Sigmoid colon (tissue), 7 donors: ENCODE data around the gene KYNU. TPM values are rescaled to one million over a fixed set of nuclear protein-coding genes. Genes with fewer than 3 reads are reported as not detected.

Source experiments
- DNase-seq: peaks from one replicate; pipeline ENCODE4 v3.0.0-alpha.2; 2019
- H3K27ac ChIP-seq, 4 donors: fragments of 200-600 bp; sonication (generic); one replicate each; pipeline ENCODE4 v1.5.1; 2016 to 2019; ENCODE audit warnings: mild to moderate bottlenecking in 1 of 4
- H3K27me3 ChIP-seq, 3 donors: fragments of 200-600 bp; sonication (generic); one replicate each; pipeline ENCODE4 v1.5.1; 2019; ENCODE audit warnings: mild to moderate bottlenecking in 1 of 3
- H3K36me3 ChIP-seq, 4 donors: fragments of 200-600 bp; sonication (generic); one replicate each; pipeline ENCODE4 v1.5.1; 2016 to 2019
- H3K4me1 ChIP-seq, 4 donors: fragments of 200-600 bp; sonication (generic); one replicate each; pipeline ENCODE4 v1.5.1; 2017 to 2019
- H3K4me3 ChIP-seq, 4 donors: fragments of 200-600 bp; sonication (generic); one replicate each; pipeline ENCODE4 v1.5.1; 2017 to 2019; ENCODE audit warnings: mild to moderate bottlenecking in 2 of 4, moderate library complexity in 1 of 4
- H3K9me3 ChIP-seq, 4 donors: fragments of 200-600 bp in 3 of 4; sonication (generic) in 3 of 4; one replicate each; pipeline versions ENCODE4 v1.5.1 to v1.6.1; 2013 to 2019
- EP300 ChIP-seq, 4 donors: sonication (generic); formaldehyde crosslinking; IDR thresholded peaks; one replicate each; pipeline ENCODE4 v1.6.1; 2017; ENCODE audit warnings: antibody characterized with exemption in 4 of 4
- POLR2A ChIP-seq, 2 donors: fragments of 450-650 bp; IDR thresholded peaks; one replicate each; pipeline ENCODE4 v1.6.1; 2016; ENCODE audit warnings: antibody characterized with exemption in 2 of 2, mild to moderate bottlenecking in 2 of 2, moderate library complexity in 2 of 2
- POLR2AphosphoS5 ChIP-seq, 4 donors: sonication (generic); formaldehyde crosslinking; IDR thresholded peaks; one replicate each; pipeline ENCODE4 v1.6.1; 2017; ENCODE audit warnings: antibody characterized with exemption in 4 of 4
- WGBS, 2 donors: extraction: QIAGEN DNeasy Blood & Tissue Kit; methylation state at CpG; one replicate each; pipeline ENCODE4 v1.1.7; 2013; 5-methylcytosine and 5-hydroxymethylcytosine counted together
- intact Hi-C: fragments of 100-400 bp; cut with DNase I; formaldehyde crosslinking; loops from one replicate; pipeline ENCODE4 v1.15.1; 2023
- polyA plus RNA-seq, 3 donors: library from polyadenylated mRNA; stranded (reverse); fragments of 200-250 nt; gene quantifications; one replicate each; pipeline ENCODE4 v1.2.3, GENCODE V29; 2013
- total RNA-seq, 4 donors: library from RNA; depleted of rRNA; stranded (reverse); fragments of >200 nt; gene quantifications; one replicate each; pipeline ENCODE4 v1.1.0, GENCODE V29; 2016
- TF ChIP-seq, protein P1 (sequence below), 4 experiments: fragments of 450-650 bp in 3 of 4; fragments of 200-600 bp in 1 of 4; IDR thresholded peaks; one replicate each; pipeline ENCODE4 v1.5.1; 2016 to 2019; ENCODE audit warnings: antibody characterized with exemption in 4 of 4, mild to moderate bottlenecking in 3 of 4, moderate library complexity in 2 of 4
- donor health status: healthy with polysubstance abuse.
- donor health status: Bipolar disorder and iron deficiency.
- donor health status: healthy.

The KYNU gene
- total and polyA plus RNA-seq, 7 donors: 1.1 to 4.6 (median 2.2) TPM

DNA sequence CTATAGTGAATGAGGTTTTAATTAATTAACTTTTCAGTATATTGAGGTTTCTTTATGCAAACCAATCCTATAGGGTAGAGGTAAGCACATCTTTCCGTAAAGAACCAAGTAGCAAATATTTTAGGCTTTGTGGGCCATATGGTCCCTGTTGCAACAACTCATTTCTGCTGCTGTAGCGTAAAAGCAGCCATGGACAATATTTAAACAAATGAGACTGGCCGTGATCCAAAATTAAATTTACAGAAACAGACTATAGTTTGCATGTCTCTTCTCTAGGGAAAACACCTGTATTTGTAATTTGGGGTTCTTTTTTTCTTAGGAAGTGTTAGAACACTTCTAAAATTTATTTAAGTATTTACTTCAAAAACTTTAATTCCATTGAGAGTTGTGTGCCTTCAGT lies 104.3 kb downstream of the KYNU start:
- no peak overlapping the region for H3K27ac ChIP-seq
- no peak for TF ChIP-seq POLR2AphosphoS5 (IDR thresholded peaks at IDR 0.05)
- TF ChIP-seq POLR2A (IDR thresholded peaks at IDR 0.05): no peak
- TF ChIP-seq, protein P1, sequence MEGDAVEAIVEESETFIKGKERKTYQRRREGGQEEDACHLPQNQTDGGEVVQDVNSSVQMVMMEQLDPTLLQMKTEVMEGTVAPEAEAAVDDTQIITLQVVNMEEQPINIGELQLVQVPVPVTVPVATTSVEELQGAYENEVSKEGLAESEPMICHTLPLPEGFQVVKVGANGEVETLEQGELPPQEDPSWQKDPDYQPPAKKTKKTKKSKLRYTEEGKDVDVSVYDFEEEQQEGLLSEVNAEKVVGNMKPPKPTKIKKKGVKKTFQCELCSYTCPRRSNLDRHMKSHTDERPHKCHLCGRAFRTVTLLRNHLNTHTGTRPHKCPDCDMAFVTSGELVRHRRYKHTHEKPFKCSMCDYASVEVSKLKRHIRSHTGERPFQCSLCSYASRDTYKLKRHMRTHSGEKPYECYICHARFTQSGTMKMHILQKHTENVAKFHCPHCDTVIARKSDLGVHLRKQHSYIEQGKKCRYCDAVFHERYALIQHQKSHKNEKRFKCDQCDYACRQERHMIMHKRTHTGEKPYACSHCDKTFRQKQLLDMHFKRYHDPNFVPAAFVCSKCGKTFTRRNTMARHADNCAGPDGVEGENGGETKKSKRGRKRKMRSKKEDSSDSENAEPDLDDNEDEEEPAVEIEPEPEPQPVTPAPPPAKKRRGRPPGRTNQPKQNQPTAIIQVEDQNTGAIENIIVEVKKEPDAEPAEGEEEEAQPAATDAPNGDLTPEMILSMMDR (IDR thresholded peaks at IDR 0.05): no peak
- TF ChIP-seq EP300 (IDR thresholded peaks at IDR 0.05): no peak
- no peaks in the 10 kb centered on the region for H3K27me3 ChIP-seq
- intact Hi-C loops: no loop called here
- H3K4me1 ChIP-seq: no peaks in the 10 kb centered on the region
- H3K9me3 ChIP-seq: no peaks in the 10 kb centered on the region
- no peaks in the 10 kb centered on the region for H3K36me3 ChIP-seq
- no peak for DNase-seq
- WGBS, 2 donors: 75 to 76% methylated on average over 3 of the region's 3 CpGs
- no peak overlapping the region for H3K4me3 ChIP-seq

DNA sequence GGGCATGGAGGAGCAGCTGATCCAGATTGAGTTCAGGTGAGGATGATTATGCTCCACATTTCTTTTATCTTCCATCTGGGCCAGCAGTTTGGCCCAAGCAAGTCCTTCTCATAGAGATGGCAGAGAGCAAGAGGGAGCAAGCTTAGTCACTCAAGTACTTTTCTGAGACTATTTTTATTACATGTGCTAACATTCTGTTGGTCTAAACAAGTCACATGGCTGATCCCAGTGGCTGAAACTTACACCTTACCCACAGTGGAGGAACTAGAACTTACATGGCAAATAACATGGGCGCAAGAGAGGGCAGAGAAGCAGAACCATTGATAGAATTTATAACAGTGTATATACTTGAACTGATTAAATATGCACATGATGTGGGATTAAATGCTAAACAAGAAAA lies 105.7 kb downstream of the KYNU start:
- H3K27ac ChIP-seq: no peak overlapping the region
- H3K9me3 ChIP-seq: no peaks in the 10 kb centered on the region
- intact Hi-C loops: no loop called here
- H3K36me3 ChIP-seq: no peaks in the 10 kb centered on the region
- TF ChIP-seq POLR2AphosphoS5 (IDR thresholded peaks at IDR 0.05) (no peak), EP300 (IDR thresholded peaks at IDR 0.05) (no peak), POLR2A (IDR thresholded peaks at IDR 0.05) (no peak)
- TF ChIP-seq, protein P1 (IDR thresholded peaks at IDR 0.05): no peak
- 87 to 89% methylated on average over 1 of the region's 1 CpG for WGBS, 2 donors
- H3K27me3 ChIP-seq: no peaks in the 10 kb centered on the region
- DNase-seq: no peak
- no peaks in the 10 kb centered on the region for H3K4me1 ChIP-seq
- H3K4me3 ChIP-seq: no peak overlapping the region

DNA sequence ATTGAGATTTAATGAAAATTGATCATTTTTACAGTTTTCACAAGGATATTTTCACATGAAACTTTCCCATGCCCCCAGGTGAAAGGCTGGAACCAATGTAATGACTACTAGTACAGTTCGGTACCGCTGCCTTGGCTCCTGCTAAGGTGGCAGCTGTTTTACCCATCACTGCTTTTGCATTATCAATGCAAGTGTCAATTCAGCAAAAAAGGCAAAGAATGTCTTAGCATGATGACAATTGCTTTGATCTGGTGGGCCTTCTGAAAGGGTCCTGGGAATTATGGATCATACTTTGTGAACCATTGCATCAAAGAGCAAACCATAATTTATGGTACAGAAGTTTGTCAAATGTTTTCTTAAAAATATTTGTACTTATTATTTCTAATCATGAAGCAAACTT lies 107.2 kb downstream of the KYNU start:
- no peak for DNase-seq
- intact Hi-C loops: no loop called here
- Histone ChIP-seq H3K36me3 (no peaks in the 10 kb centered on the region), H3K9me3 (no peaks in the 10 kb centered on the region), H3K27me3 (no peaks in the 10 kb centered on the region), H3K4me3 (no peak overlapping the region), H3K4me1 (no peaks in the 10 kb centered on the region), H3K27ac (no peak overlapping the region)
- 94 to 98% methylated on average over 2 of the region's 2 CpGs for WGBS, 2 donors
- TF ChIP-seq POLR2AphosphoS5 (IDR thresholded peaks at IDR 0.05): no peak
- TF ChIP-seq, protein P1 (IDR thresholded peaks at IDR 0.05): no peak
- TF ChIP-seq EP300 (IDR thresholded peaks at IDR 0.05): no peak

DNA sequence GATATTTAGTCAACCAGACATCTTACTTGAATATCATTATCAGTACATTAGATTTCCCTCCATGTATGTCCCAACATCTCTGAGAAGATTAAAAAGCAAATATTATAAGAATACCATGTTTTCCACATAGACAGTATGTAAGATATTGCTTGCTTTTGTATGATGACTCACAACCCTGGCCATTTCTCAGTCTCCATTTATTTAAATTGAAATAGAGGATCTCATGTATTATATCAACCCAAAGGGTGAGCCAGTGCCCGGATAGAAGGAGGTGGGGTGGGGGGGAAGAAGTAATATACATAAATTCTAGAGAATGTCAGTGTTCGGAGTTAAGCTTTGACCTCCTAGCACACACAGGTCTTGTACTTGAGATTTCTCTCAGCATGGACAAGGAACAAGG lies 109.6 kb downstream of the KYNU start:
- intact Hi-C loops: no loop called here
- WGBS, 2 donors: 81 to 92% methylated on average over 2 of the region's 2 CpGs

More for the DNA sequence above, 109.6 kb downstream of the KYNU start:
- no peaks in the 10 kb centered on the region for H3K4me1 ChIP-seq
- H3K9me3 ChIP-seq: no peaks in the 10 kb centered on the region
- no peak for DNase-seq
- H3K4me3 ChIP-seq: no peak overlapping the region
- TF ChIP-seq POLR2A (IDR thresholded peaks at IDR 0.05): no peak
- TF ChIP-seq, protein P1 (IDR thresholded peaks at IDR 0.05): no peak
- no peak for TF ChIP-seq EP300 (IDR thresholded peaks at IDR 0.05)
- no peak overlapping the region for H3K27ac ChIP-seq
- no peaks in the 10 kb centered on the region for H3K36me3 ChIP-seq
- no peaks in the 10 kb centered on the region for H3K27me3 ChIP-seq
